ENCODE results near the gene IQCF2. TPM values are rescaled to one million over a fixed set of nuclear protein-coding genes. Genes with fewer than 3 reads are reported as not detected.
"Not testable (repeated sequence)": the region's sequence is repeated elsewhere in the genome, so short reads cannot be mapped to it uniquely, and the experiment has no call there.

IQCF2 gene
- polyA plus RNA-seq, 1 donor from 2014 or later: not detected

- no peak overlapping the region for H3K4me2 ChIP-seq (ENCODE audit: low read length)
- H3K9me2 ChIP-seq (ENCODE audit: insufficient read depth, low read length): no peaks in the 10 kb centered on the region
- H2AFZ ChIP-seq (ENCODE audit: low read depth, low read length): no peak overlapping the region
- H3K27me3 ChIP-seq (ENCODE audit: insufficient read depth, low read depth, low read length): no peaks in the 10 kb centered on the region
- H3K27ac ChIP-seq (ENCODE audit: low read length): no peak overlapping the region
- TF ChIP-seq RAD21 (conservative IDR thresholded peaks at IDR 0.05): no peak
- TF ChIP-seq POLR2AphosphoS5 (IDR thresholded peaks at IDR 0.05): no peak
- no peak for TF ChIP-seq SMC3 (conservative IDR thresholded peaks at IDR 0.05; ENCODE audit: poor library complexity)
- no peak for TF ChIP-seq EP300 (conservative IDR thresholded peaks at IDR 0.05; ENCODE audit: poor library complexity, severe bottlenecking)
- TF ChIP-seq MXI1 (conservative IDR thresholded peaks at IDR 0.05; ENCODE audit: poor library complexity, severe bottlenecking): no peak
- TF ChIP-seq REST (IDR thresholded peaks at IDR 0.05; ENCODE audit: borderline replicate concordance): no peak
- TF ChIP-seq CTCF (IDR thresholded peaks at IDR 0.05; ENCODE audit: poor library complexity, severe bottlenecking): no peak
- TF ChIP-seq TAF1 (IDR thresholded peaks at IDR 0.05; ENCODE audit: low read depth): no peak
- TF ChIP-seq EZH2 (IDR thresholded peaks at IDR 0.05; ENCODE audit: borderline replicate concordance, insufficient read depth, low read length, poor library complexity, severe bottlenecking): no peak
- H3F3A ChIP-seq (ENCODE audit: insufficient read depth, low read length, poor library complexity, severe bottlenecking): no peaks in the 10 kb centered on the region
- H3K36me3 ChIP-seq (ENCODE audit: insufficient read depth, low read length): no peaks in the 10 kb centered on the region
- H3K4me3 ChIP-seq (ENCODE audit: low read length): no peak overlapping the region
- no peaks in the 10 kb centered on the region for H3K9me3 ChIP-seq (ENCODE audit: low read length)
- H3K79me2 ChIP-seq (replicated peaks; ENCODE audit: insufficient read depth, low read length): no peaks in the 10 kb centered on the region
- no peaks in the 10 kb centered on the region for H4K20me1 ChIP-seq (ENCODE audit: insufficient read depth)
- H3K9ac ChIP-seq (ENCODE audit: low read length): no peak overlapping the region
These were observed 36.0 kb downstream of the IQCF2 start for GRCh38 chr3:51897391-51897790.

GRCh38 chr3:51900043-51900442, 38.6 kb downstream of the IQCF2 start:
- H4K20me1 ChIP-seq (ENCODE audit: insufficient read depth); H3K27ac ChIP-seq (ENCODE audit: low read length); H3K9me2 ChIP-seq (ENCODE audit: insufficient read depth, low read length); H3F3A ChIP-seq (ENCODE audit: insufficient read depth, low read length, poor library complexity, severe bottlenecking); H3K79me2 ChIP-seq (replicated peaks; ENCODE audit: insufficient read depth, low read length); H3K4me3 ChIP-seq (ENCODE audit: low read length); H3K36me3 ChIP-seq (ENCODE audit: insufficient read depth, low read length); H2AFZ ChIP-seq (ENCODE audit: low read depth, low read length); H3K27me3 ChIP-seq (ENCODE audit: insufficient read depth, low read depth, low read length); H3K4me2 ChIP-seq (ENCODE audit: low read length); H3K9me3 ChIP-seq (ENCODE audit: low read length); H3K9ac ChIP-seq (ENCODE audit: low read length): not testable (repeated sequence)

- H3K4me2 ChIP-seq (ENCODE audit: low read length); H3K4me3 ChIP-seq (ENCODE audit: low read length); H3K27ac ChIP-seq (ENCODE audit: low read length); H3K9me2 ChIP-seq (ENCODE audit: insufficient read depth, low read length); H2AFZ ChIP-seq (ENCODE audit: low read depth, low read length); H3K36me3 ChIP-seq (ENCODE audit: insufficient read depth, low read length); H3K9ac ChIP-seq (ENCODE audit: low read length); H3K79me2 ChIP-seq (replicated peaks; ENCODE audit: insufficient read depth, low read length); H3K9me3 ChIP-seq (ENCODE audit: low read length); H3F3A ChIP-seq (ENCODE audit: insufficient read depth, low read length, poor library complexity, severe bottlenecking); H3K27me3 ChIP-seq (ENCODE audit: insufficient read depth, low read depth, low read length); H4K20me1 ChIP-seq (ENCODE audit: insufficient read depth): not testable (repeated sequence)
These were observed 40.9 kb downstream of the IQCF2 start for GRCh38 chr3:51902361-51902760.
